Muscle of back (tissue), 11 donors: ENCODE measurements around the gene PLAA. TPM values are rescaled to one million over a fixed set of nuclear protein-coding genes. Genes with fewer than 3 reads are reported as not detected.
A peak's percentile ranks its signal among the peaks of the same experiment; 100 is the strongest.
"Not testable (repeated sequence)": the region's sequence is repeated elsewhere in the genome, so short reads cannot be mapped to it uniquely, and the experiment has no call there.

ENCODE experiments used
- DNase-seq, 3 donors: peaks; one replicate each; pipeline versions ENCODE4 v3.0.0 to v3.0.0-alpha.2; 2013
- polyA plus RNA-seq, 10 donors: library from polyadenylated mRNA; unstranded; fragments of 120-200 nt; gene quantifications; one replicate each; pipeline ENCODE4 v1.2.1, GENCODE V29; 2013; ENCODE audit not compliant: insufficient read length in 10 of 10

PLAA gene
- polyA plus RNA-seq, 10 donors, result 28.1 to 45.5 (median 33.5) TPM

GRCh38 chr9:26937816-26938371 lies 9.1 kb downstream of the PLAA start:
- no peak for DNase-seq

GRCh38 chr9:26935847-26936246 lies 11.2 kb downstream of the PLAA start:
- DNase-seq, result no peak

- DNase-seq, result no peak
Measured at GRCh38 chr9:26928902-26929495, 18.0 kb downstream of the PLAA start.

GRCh38 chr9:26925609-26926008 lies 21.4 kb downstream of the PLAA start:
- DNase-seq, result no peak

- DNase-seq, result no peak
Measured at GRCh38 chr9:26919698-26920097, 27.3 kb downstream of the PLAA start.

GRCh38 chr9:26913138-26913668 lies 33.8 kb downstream of the PLAA start:
- no peak for DNase-seq

- no peak for DNase-seq
Measured at GRCh38 chr9:26904671-26905070, 42.4 kb downstream of the PLAA start.

- DNase-seq, result no peak
Measured at GRCh38 chr9:26904070-26904469, 43.0 kb downstream of the PLAA start.

GRCh38 chr9:26893030-26893676 lies 53.9 kb downstream of the PLAA start:
- no peak for DNase-seq

- peak; percentile 92 to 98 (median 95) for DNase-seq
Measured at GRCh38 chr9:26892251-26893029, 54.6 kb downstream of the PLAA start, which contains the start of gene CAAP1. Gene CAAP1, minus strand, starts transcription at chr9:26892802. Its CDS starts 87 bp downstream, at chr9:26892715.

- DNase-seq, result peak in 1 of 3 donors; percentile 12
Measured at GRCh38 chr9:26891726-26892125, 55.3 kb downstream of the PLAA start.

- DNase-seq, result no peak
Measured at GRCh38 chr9:26888271-26888670, 58.8 kb downstream of the PLAA start.

GRCh38 chr9:26882154-26882553 lies 64.9 kb downstream of the PLAA start:
- no peak for DNase-seq

- DNase-seq, result no peak
Measured at GRCh38 chr9:26880262-26880661, 66.8 kb downstream of the PLAA start.

- DNase-seq, result not testable (repeated sequence)
Measured at GRCh38 chr9:26875155-26875554, 71.9 kb downstream of the PLAA start.

GRCh38 chr9:26870292-26870691 lies 76.8 kb downstream of the PLAA start:
- no peak for DNase-seq

- DNase-seq, result peak in 2 of 3 donors; percentile 3
Measured at GRCh38 chr9:26863074-26863473, 84.0 kb downstream of the PLAA start.

- peak in 2 of 3 donors; percentile 4 to 16 for DNase-seq
Measured at GRCh38 chr9:26856413-26857032, 90.5 kb downstream of the PLAA start.
